ENCODE data around the gene DYNLT1. TPM values are rescaled to one million over a fixed set of nuclear protein-coding genes. Genes with fewer than 3 reads are reported as not detected.
"Not testable (repeated sequence)": the region's sequence is repeated elsewhere in the genome, so short reads cannot be mapped to it uniquely, and the experiment has no call there.

The DYNLT1 gene
- total RNA-seq, 1 donor from 2014 or later = 113 TPM

- intact Hi-C loops (cut with micrococcal nuclease) = loop anchor here (5.0 to 10.0 kb wide), 2 partner anchors 413 to 761 kb away; no protein-coding TSS in a partner anchor
These were observed 800 bp upstream of the DYNLT1 start for GRCh38 chr6:158645064-158646022.

- intact Hi-C loops (cut with micrococcal nuclease) = loop anchor here (1.0 to 10.0 kb wide), 13 partner anchors 9 to 1262 kb away; partner anchors contain the start of genes GTF2H5, SERAC1, TCP1 and TMEM181
These were observed 710 bp downstream of the DYNLT1 start for GRCh38 chr6:158643836-158644230.

- intact Hi-C loops (cut with micrococcal nuclease) = loop anchor here (2.0 to 10.0 kb wide), 8 partner anchors 19 to 1260 kb away; partner anchors contain the start of genes TCP1, TMEM181 and ZDHHC14
These were observed 2.4 kb downstream of the DYNLT1 start for GRCh38 chr6:158642097-158642601.

GRCh38 chr6:158640519-158640918, 4.0 kb downstream of the DYNLT1 start:
- intact Hi-C loops (cut with micrococcal nuclease) = loop anchor here (1.0 to 10.0 kb wide), 6 partner anchors 21 to 1258 kb away; partner anchors contain the start of genes TCP1 and ZDHHC14

DNA sequence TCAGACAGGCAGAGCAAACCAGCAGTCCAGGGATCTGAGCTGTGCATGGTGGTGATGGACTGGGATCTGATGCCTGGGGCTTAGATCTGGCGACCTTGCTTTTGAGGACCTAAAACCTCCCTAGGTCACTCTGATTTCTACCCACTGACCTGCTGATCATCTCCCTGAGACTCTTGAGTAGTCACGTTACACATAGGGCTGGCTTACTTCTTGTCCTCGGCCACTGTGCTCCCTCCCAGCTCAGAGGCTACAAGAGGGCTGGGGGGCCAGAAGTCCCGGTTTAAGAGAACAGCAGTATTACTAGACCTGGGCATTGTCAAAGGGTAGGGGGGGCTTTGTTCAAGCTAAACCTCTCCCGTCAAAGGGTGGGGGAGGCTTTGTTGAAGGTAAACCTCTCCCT, 5.5 kb downstream of the DYNLT1 start:
- intact Hi-C loops (cut with micrococcal nuclease) = no loop called here

GRCh38 chr6:158638324-158638854, 6.2 kb downstream of the DYNLT1 start:
- intact Hi-C loops (cut with micrococcal nuclease) = no loop called here

DNA sequence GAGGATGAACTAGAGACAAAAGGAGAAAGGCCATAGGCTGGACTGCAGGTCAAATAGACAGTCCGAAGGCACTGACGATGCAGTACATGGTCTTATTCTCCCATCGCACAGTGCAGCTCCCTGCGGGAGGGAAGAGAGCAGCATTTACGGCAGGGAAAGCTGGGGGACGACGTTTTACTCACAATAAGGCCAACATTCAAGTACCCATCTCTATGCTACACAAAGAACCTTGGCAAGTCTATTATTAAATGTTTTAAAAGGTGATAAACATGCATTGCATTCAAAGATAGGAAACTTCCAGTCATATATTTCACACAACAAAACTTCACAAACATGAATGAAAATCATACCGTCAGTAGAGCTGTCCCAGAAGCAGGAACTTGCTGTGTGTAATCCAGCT, 7.8 kb downstream of the DYNLT1 start:
- intact Hi-C loops (cut with micrococcal nuclease) = no loop called here

DNA sequence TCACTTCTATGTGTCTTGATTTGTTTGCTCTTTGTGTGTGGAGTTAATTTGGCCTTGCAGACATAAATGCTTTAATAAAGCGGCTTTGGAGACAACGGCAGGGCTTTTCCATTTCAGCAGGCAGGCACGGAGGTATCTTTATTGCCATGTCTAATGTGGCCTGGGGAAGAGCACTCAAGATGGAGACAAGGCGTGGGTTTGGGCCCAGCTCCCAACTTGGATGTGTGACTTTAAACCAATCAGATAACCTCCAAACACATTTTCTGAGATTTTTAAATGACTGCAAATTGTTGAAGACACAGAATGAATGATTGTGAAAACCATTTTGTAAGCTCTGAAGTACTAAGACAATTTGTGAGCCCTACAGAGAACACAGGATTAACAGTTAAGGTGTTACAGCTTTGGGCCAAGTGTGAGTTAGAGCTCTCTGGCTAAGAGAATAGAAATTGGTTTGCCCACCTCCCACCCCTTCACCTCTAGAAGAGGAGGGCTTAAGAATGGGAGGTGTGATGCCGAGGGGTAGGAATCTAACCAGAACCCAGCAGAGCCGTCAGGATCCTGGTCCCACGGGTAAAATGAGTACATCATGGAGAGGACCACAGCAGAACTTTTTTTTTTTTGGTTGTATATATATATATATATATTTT, 9.0 kb downstream of the DYNLT1 start:
- intact Hi-C loops (cut with micrococcal nuclease) = no loop called here

DNA sequence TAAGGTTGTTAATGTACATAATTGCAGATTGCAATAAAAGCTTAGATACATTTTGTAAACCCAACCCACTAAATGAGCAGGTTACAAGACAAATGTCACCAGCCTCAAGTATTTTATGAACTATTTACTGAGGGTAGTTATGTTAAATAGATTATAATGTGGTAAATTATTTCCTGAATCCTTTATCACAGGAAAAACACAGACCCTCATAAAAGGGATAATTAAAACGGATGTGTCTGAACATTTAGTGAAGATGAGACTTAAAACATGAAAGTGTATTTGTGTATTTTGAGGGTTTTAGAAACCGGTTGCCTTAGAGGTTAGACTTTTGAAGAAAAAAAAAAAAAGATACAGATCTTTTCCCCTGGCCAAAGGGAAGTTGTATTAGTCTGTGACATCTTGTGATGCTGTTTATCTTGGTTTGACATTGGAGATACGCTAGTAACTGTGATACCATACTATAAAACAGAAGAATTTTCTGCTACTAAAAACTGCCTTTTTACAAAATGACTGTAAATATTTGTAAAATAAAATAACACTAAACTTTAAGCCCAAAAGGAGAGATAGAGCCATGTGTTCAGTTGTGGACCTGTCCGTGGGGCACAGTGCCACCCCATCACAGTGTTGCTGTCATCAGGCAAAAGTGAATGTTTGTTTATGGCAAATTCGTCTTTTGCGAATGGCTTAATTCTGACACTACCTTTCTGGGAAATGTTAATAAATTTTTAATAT, 9.7 kb downstream of the DYNLT1 start:
- intact Hi-C loops (cut with micrococcal nuclease) = no loop called here

DNA sequence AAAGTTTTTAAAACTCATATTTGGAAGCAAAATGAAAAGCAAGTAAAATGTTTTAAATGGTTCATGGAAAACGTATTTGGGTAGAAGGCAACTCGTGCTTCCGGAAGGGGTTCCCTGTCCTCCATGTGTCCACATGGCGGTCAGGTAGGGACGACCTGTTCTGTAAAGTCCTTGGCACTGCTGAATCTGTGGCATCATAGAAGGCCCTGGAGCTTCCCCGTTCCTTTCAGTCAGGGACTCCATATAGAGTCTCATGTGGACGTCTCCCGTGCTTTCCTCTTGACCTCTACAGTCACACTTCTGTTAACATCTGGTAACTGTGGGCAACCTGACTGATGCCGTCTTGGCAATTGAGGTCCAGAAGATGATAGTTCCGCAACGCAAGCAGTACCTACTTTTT, 11.4 kb downstream of the DYNLT1 start:
- intact Hi-C loops (cut with micrococcal nuclease) = no loop called here

DNA sequence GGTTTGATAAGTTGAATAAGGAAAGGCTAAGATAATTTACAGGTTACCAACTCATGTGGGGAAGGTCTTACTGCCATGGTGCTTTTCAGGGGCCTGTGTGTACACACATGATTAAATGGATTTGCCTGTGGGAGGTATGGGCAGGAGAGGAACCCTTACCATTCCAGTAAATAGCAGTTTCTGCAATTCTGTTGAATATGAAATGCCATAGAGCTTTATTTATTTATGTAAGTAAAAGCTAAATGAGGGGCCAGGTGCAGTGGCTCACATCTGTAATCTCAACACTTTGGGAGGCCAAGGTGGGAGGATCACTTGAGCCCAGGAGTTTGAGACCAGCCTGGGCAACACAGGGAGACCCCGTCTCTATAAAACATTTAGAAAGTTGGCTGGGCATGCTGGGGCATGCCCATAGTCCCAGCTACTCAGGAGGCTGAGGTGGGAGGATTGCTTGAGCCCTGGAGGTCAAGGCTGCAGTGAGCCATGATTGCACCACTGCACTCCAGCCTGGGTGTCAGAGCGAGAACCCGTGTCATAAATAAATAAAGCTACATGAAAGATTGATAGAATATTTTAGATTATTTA, 11.9 kb downstream of the DYNLT1 start:
- intact Hi-C loops (cut with micrococcal nuclease) = not testable (repeated sequence)

GRCh38 chr6:158631678-158632537, 12.6 kb downstream of the DYNLT1 start:
- intact Hi-C loops (cut with micrococcal nuclease) = no loop called here

DNA sequence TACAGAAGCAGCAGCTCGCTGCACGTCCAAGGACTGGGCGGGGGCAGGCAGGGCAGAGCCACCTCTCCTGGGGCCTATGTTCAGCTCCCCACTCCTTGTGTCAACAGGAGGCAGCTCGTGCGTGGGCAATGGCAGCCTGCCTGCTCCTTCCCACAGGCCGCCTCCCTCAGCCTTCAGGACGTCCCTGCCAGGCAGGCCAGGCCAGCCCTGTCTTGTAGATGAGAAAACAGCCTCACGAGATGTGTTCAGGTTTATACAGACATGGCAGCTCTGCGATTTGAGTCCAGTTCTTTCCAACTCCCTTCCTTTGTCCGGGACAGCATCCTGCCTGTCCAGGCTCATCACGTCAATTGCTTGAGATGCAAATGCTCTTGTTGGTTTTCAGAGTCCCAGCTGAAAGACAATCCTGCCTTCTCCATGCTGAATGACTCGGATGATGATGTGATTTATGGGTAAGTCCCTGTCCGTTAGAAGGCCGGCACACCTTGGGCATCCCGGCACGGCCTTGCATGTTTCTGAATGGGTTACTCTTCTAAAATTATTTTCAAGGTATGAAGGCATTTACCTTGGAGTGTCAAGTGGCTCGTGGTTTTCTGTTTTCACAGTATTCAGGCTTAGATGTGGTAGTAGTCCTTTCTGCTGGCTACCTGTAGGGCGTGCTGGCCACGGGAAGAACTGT, 13.5 kb downstream of the DYNLT1 start:
- intact Hi-C loops (cut with micrococcal nuclease) = no loop called here

GRCh38 chr6:158629367-158630221, 14.9 kb downstream of the DYNLT1 start:
- intact Hi-C loops (cut with micrococcal nuclease) = loop anchor here (1.0 kb wide), 1 partner anchor 62 kb away; no protein-coding TSS in a partner anchor

DNA sequence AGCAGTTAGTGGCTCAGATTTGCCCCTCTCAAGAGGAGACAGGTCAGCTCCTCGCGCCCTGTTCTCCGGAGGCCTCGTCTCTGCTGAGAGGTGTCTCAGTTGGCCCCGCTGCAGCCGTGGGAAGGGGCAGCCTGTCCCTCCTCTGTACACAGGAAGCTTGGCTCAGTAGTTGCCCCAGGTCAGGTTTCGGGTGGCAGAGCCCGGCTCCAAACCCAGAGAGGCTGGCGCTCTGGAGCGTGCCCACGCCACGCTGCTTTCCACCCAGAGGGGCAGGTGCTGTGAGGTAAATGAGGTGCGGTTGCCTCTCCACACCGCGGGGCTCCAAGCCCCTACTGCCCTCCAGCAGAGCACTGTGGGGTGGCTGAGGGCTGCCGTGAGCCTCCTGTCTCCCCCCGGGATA, 16.0 kb downstream of the DYNLT1 start:
- intact Hi-C loops (cut with micrococcal nuclease) = no loop called here

DNA sequence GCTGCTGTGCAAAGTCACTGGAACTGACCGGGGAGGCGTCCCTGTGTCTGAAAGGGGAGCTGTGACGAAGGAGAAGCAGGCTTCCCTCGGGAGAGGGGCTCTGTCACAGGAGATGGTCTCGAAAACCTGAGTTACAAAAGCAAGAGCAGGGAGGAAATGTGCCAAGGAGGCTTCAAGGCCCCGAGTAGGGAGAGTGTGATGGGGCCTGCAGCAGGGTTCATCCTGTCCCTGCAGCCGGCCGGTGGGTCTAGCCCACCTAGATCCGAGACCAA, 16.7 kb downstream of the DYNLT1 start:
- intact Hi-C loops (cut with micrococcal nuclease) = no loop called here

DNA sequence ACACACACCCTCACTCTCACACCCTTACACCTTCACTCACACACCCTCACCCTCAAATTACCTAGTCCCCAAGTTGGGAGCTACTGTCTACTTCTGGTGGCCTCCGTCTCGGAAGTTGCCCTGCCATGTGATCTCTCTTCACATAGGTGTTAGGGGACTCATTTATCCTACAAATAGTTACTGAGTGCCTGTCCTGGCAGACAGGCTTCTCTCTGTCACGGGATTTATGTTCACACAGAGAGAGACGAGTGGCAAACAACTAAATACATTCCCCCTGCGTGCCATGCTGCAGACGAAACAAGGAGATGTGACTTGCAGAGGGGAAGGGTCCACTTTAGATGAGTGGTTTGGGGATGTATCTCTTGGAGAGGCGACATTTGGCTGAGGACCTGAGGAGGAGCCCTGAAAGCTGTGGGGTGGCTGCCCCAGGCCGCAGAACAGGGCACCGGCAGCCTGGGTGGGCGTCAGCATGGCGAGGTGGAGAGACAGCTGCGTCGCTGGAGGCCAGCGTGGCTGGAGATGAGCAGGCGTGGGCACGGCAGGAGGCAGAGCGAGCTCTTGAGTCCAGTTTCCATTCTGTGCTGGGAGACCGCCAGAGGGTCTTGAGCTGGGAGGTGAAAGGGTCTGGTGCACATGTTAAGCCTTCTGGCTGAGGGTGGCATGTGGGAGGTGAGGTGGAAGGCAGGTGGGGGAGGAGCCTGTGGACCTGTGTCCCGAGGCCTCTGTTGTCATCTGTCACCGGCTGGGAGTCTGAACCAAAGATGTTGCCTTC, 17.2 kb downstream of the DYNLT1 start:
- intact Hi-C loops (cut with micrococcal nuclease) = no loop called here
